Measurements from ENCODE around the gene VSIG10. TPM values are rescaled to one million over a fixed set of nuclear protein-coding genes. Genes with fewer than 3 reads are reported as not detected.
A peak's percentile ranks its signal among the peaks of the same experiment; 100 is the strongest.

The VSIG10 gene
- total and polyA plus RNA-seq, 2 of the 13 experiments (the other 11 are each of a cell fraction or from before 2014, with no cell fraction given): 25.6 to 42.5 TPM

DNA sequence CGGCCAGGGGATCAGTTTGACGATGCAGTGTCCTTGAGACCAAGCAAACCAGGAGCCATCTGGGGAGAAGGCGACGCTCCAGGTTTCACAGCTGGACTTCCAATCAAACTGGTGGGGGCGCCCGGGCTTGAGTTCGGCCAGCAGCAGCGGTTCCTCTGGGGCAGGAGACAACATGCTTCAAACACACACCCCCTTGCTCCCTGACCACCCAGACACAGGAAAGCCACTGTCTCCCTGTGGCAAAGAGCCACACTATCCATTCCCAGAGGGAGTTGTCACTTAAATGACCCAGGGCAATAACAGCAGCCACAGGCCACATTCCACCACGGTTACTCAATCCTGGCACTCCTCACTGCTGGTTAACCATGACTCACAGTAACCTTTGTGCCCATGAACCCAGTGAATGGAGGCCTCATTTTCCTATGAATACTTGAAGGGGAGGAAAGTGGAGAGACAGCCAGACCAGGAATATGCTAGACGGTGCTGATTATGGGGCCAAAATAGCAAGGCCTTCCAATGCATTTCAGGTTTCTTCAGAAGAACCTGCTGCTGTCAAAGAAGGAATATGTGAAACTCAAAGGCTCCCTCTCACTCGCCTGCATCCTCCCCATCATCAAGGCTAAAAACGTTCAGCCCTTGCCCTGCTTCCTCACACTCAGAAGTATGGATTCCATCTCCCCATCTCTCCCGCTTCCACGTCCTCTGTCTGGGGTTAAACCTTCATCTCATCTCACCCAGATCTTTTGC, 51.3 kb downstream of the VSIG10 start (continued):
- TF ChIP-seq, protein P1, sequence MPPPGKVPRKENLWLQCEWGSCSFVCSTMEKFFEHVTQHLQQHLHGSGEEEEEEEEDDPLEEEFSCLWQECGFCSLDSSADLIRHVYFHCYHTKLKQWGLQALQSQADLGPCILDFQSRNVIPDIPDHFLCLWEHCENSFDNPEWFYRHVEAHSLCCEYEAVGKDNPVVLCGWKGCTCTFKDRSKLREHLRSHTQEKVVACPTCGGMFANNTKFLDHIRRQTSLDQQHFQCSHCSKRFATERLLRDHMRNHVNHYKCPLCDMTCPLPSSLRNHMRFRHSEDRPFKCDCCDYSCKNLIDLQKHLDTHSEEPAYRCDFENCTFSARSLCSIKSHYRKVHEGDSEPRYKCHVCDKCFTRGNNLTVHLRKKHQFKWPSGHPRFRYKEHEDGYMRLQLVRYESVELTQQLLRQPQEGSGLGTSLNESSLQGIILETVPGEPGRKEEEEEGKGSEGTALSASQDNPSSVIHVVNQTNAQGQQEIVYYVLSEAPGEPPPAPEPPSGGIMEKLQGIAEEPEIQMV (CRISPR knock-in tag; IDR thresholded peaks at IDR 0.05; ENCODE audit: low read depth): no peak
- TF ChIP-seq CBFB (CRISPR knock-in tag; IDR thresholded peaks at IDR 0.05): peak; percentile 73; the same call in 1 of the 2 replicates
- TF ChIP-seq ZNF263 (CRISPR knock-in tag; IDR thresholded peaks at IDR 0.05): no peak; the same call in 1 of the 2 replicates
- TF ChIP-seq BHLHE40 (IDR thresholded peaks at IDR 0.05; ENCODE audit: low read length): 0 out of 2 replicates have a peak, but pooled peaks have one; percentile 37
- TF ChIP-seq SYNCRIP (IDR thresholded peaks at IDR 0.05; ENCODE audit: insufficient read depth, low read depth, low read length): no peak
- TF ChIP-seq, protein P2, sequence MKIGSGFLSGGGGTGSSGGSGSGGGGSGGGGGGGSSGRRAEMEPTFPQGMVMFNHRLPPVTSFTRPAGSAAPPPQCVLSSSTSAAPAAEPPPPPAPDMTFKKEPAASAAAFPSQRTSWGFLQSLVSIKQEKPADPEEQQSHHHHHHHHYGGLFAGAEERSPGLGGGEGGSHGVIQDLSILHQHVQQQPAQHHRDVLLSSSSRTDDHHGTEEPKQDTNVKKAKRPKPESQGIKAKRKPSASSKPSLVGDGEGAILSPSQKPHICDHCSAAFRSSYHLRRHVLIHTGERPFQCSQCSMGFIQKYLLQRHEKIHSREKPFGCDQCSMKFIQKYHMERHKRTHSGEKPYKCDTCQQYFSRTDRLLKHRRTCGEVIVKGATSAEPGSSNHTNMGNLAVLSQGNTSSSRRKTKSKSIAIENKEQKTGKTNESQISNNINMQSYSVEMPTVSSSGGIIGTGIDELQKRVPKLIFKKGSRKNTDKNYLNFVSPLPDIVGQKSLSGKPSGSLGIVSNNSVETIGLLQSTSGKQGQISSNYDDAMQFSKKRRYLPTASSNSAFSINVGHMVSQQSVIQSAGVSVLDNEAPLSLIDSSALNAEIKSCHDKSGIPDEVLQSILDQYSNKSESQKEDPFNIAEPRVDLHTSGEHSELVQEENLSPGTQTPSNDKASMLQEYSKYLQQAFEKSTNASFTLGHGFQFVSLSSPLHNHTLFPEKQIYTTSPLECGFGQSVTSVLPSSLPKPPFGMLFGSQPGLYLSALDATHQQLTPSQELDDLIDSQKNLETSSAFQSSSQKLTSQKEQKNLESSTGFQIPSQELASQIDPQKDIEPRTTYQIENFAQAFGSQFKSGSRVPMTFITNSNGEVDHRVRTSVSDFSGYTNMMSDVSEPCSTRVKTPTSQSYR (CRISPR knock-in tag; IDR thresholded peaks at IDR 0.05; ENCODE audit: borderline replicate concordance): peak; percentile 70; the same call in 1 of the 2 replicates
- TF ChIP-seq GLI4 (CRISPR knock-in tag; IDR thresholded peaks at IDR 0.05; ENCODE audit: borderline replicate concordance): 0 out of 2 replicates have a peak, but pooled peaks have one; percentile 48
- TF ChIP-seq, protein P3, sequence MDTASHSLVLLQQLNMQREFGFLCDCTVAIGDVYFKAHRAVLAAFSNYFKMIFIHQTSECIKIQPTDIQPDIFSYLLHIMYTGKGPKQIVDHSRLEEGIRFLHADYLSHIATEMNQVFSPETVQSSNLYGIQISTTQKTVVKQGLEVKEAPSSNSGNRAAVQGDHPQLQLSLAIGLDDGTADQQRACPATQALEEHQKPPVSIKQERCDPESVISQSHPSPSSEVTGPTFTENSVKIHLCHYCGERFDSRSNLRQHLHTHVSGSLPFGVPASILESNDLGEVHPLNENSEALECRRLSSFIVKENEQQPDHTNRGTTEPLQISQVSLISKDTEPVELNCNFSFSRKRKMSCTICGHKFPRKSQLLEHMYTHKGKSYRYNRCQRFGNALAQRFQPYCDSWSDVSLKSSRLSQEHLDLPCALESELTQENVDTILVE (CRISPR knock-in tag; IDR thresholded peaks at IDR 0.05): 0 out of 2 replicates have a peak, but pooled peaks have one; percentile 57
- peak in 1 of 2 experiments; percentile 91; a peak in 2 of 4 replicates for TF ChIP-seq KLF16 (CRISPR knock-in tag; IDR thresholded peaks at IDR 0.05)
- peak; percentile 70; the same call in 1 of the 2 replicates for TF ChIP-seq SIX1 (CRISPR knock-in tag; IDR thresholded peaks at IDR 0.05; ENCODE audit: borderline replicate concordance)
- TF ChIP-seq TBX3 (IDR thresholded peaks at IDR 0.05; ENCODE audit: borderline replicate concordance): peak; percentile 88
- TF ChIP-seq ARNT (IDR thresholded peaks at IDR 0.05): no peak
- TF ChIP-seq AKAP8 (CRISPR knock-in tag; IDR thresholded peaks at IDR 0.05): 0 out of 2 replicates have a peak, but pooled peaks have one; percentile 61
- TF ChIP-seq ZNF709 (CRISPR knock-in tag; IDR thresholded peaks at IDR 0.05): peak; percentile 63; the same call in 1 of the 2 replicates
- 0 out of 2 replicates have a peak, but pooled peaks have one; percentile 28 for TF ChIP-seq ZNF354B (CRISPR knock-in tag; IDR thresholded peaks at IDR 0.05)
- peak; percentile 93 for TF ChIP-seq IRF2 (CRISPR knock-in tag; IDR thresholded peaks at IDR 0.05)
- TF ChIP-seq MAFF (IDR thresholded peaks at IDR 0.05; ENCODE audit: low read depth, low read length): no peak
- no peak for TF ChIP-seq HDAC6 (IDR thresholded peaks at IDR 0.05; ENCODE audit: low read depth, low read length)
- TF ChIP-seq ZNF589 (CRISPR knock-in tag; conservative IDR thresholded peaks at IDR 0.05): no peak
- TF ChIP-seq EHMT2 (IDR thresholded peaks at IDR 0.05; ENCODE audit: borderline replicate concordance, low read depth, low read length): peak; percentile 93; the same call in 1 of the 2 replicates
- peak; percentile 99 for TF ChIP-seq ZNF644 (CRISPR knock-in tag; IDR thresholded peaks at IDR 0.05; ENCODE audit: low read depth)
- TF ChIP-seq U2AF1 (optimal IDR thresholded peaks at IDR 0.05; ENCODE audit: low read depth, low read length): no peak
- TF ChIP-seq ZNF329 (CRISPR knock-in tag; IDR thresholded peaks at IDR 0.05; ENCODE audit: low read depth): no peak
- TF ChIP-seq XBP1 (CRISPR knock-in tag; IDR thresholded peaks at IDR 0.05): peak; percentile 66; the same call in 1 of the 2 replicates
- no peak for TF ChIP-seq ZNF780A (CRISPR knock-in tag; IDR thresholded peaks at IDR 0.05)
- peak; percentile 97 for TF ChIP-seq PHF5A (CRISPR knock-in tag; IDR thresholded peaks at IDR 0.05; ENCODE audit: low read depth, unreplicated experiment)
